Mucosa of descending colon (tissue), 3 donors: ENCODE results near the gene GCSAM. TPM values are rescaled to one million over a fixed set of nuclear protein-coding genes. Genes with fewer than 3 reads are reported as not detected.
A peak's percentile ranks its signal among the peaks of the same experiment; 100 is the strongest.

ENCODE experiments used
- ATAC-seq: fragments of 200-7000 bp; cut with Tn5 transposase; one replicate; pipeline ENCODE4 v1.9.1; 2020; ENCODE audit warnings: mild to moderate bottlenecking, moderate library complexity
- DNase-seq, 3 donors: peaks; one replicate each; pipeline ENCODE4 v3.0.0-alpha.2; 2020
- H3K36me3 ChIP-seq: fragments of 200-600 bp; one replicate; pipeline ENCODE4 v1.8.0; 2021; ENCODE audit warnings: low read depth, mild to moderate bottlenecking
- H3K4me1 ChIP-seq: fragments of 200-600 bp; one replicate; pipeline ENCODE4 v1.8.0; 2021; ENCODE audit warnings: low read depth, mild to moderate bottlenecking
- H3K4me3 ChIP-seq: fragments of 200-600 bp; one replicate; pipeline ENCODE4 v1.8.0; 2021; ENCODE audit warnings: mild to moderate bottlenecking
- H3K9me3 ChIP-seq: fragments of 200-600 bp; one replicate; pipeline ENCODE4 v1.8.0; 2021; ENCODE audit warnings: mild to moderate bottlenecking
- CTCF ChIP-seq: fragments of 200-600 bp; IDR thresholded peaks from one replicate; pipeline ENCODE4 v1.8.0; 2022; ENCODE audit warnings: antibody characterized with exemption, mild to moderate bottlenecking
- intact Hi-C, 2 donors: fragments of 100-400 bp; cut with DNase I in 1 of 2; cut with micrococcal nuclease in 1 of 2; formaldehyde crosslinking; loops; one replicate each; pipeline versions ENCODE4 v1.11.0 to v1.11.1; 2022; cut with DNase I, micrococcal nuclease
- total RNA-seq, 3 donors: library from RNA; stranded (reverse); fragmentation: NEBNext Ultra II Directional in 2 of 3; extraction: Animal tissue kit (Norgen Biotek cat#: 25700) in 2 of 3; gene quantifications; one replicate each; pipeline versions ENCODE4 v1.2.1 to v1.2.4, GENCODE V29; 2021 to 2023
- donor health status: DM: no; HTN: no; CAD: no; lungs with moderate emphysema.
- donor health status: DM: no; HTN: no; CAD: no.
- donor health status: DM: no; HTN: yes; CAD: no.

Gene GCSAM
- total RNA-seq, 3 donors from 2014 or later = 0.36 to 0.41 TPM; not detected in 1

DNA sequence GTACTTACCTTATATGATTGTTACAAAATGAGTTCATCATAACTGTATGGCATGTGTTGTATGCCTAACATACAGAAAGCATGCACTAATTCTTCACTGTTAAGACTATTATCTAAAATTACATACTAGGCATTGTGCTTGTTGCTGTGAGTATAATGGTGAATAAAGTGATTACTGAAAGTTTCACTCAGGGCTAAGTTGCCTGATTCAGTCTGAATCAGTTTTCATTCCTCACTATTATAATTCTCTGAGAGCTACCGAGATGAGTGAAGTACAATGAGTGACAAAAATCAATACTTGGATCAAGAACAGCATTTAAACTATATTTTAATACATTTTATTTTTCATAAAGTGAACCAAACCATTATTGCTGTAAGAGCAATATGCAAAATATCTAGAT, 7.5 kb upstream of the GCSAM start:
- intact Hi-C loops = no loop called here
- no peak for DNase-seq
- H3K36me3 ChIP-seq = no peaks in the 10 kb centered on the region
- H3K9me3 ChIP-seq = no peaks in the 10 kb centered on the region
- H3K4me1 ChIP-seq = no peaks in the 10 kb centered on the region
- no peak for ATAC-seq
- TF ChIP-seq CTCF = no peak
- no peak overlapping the region for H3K4me3 ChIP-seq

GRCh38 chr3:112138219-112138969, 5.3 kb upstream of the GCSAM start:
- H3K9me3 ChIP-seq = no peaks in the 10 kb centered on the region
- DNase-seq (no peak), ATAC-seq (no peak)
- no peaks in the 10 kb centered on the region for H3K36me3 ChIP-seq
- no peak for TF ChIP-seq CTCF
- intact Hi-C loops = no loop called here
- H3K4me3 ChIP-seq = no peak overlapping the region
- H3K4me1 ChIP-seq = peaks cover 8% of the 10 kb centered on the region

DNA sequence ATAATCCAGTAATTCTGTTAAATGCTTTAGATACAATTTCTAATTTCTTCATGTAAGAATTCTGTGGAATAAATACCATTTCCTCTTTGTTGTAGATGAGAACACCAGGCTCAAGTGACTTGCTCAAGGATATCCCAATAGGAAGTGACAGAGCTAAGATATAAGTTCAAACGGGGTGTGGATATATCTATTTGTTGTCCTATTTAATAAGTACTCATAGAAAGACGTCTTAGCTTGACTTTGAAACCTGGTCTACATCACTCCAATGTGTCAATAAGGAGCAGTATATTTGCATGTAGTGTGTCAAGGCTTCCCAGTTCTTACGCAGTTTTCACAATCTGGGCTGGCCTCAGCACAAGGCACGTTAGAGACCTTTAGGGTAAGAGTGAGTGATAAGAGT, 4.7 kb upstream of the GCSAM start:
- no peak for TF ChIP-seq CTCF
- intact Hi-C loops = no loop called here
- Histone ChIP-seq H3K9me3 (no peaks in the 10 kb centered on the region), H3K36me3 (no peaks in the 10 kb centered on the region), H3K4me3 (no peak overlapping the region), H3K4me1 (peaks cover 8% of the 10 kb centered on the region)
- DNase-seq = no peak
- ATAC-seq = no peak

DNA sequence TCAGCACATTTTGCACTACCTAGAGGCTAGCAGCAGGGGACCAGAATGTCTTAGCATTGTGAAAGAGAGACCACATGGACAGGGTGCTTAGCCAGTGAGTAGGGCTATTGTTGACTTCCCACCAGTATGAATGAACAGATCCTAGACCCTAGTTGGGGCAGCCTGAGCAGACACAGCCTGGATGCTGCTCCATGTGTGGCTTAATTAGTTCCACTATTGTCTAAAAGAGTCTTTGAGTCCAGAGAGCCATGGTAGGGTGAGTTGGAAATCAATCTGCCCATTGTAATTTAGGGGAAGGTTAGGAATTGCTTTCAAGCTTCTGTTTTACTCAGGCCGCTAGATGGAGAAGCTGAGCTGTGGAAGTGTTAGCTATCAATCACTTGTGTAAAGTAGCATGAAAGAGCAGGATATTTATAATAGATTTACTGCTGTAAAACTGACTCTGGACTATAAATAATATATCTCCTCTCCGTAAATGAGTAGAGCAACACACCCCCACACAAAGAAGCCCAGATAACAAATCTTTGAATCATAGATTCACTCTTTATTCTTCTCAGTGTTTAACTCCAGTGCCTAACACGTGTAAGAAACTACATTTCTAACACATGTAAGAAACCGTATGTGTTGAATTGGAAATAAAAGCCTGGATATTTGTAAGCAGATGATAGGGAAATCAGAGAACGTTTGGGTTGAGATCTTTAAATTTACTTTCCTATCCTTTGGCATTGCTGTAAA, 4.1 kb upstream of the GCSAM start:
- H3K36me3 ChIP-seq = no peaks in the 10 kb centered on the region
- intact Hi-C loops = no loop called here
- no peak overlapping the region for H3K4me3 ChIP-seq
- H3K9me3 ChIP-seq = no peaks in the 10 kb centered on the region
- peaks cover 8% of the 10 kb centered on the region for H3K4me1 ChIP-seq
- TF ChIP-seq CTCF = peak; percentile 24
- ATAC-seq = peak; percentile 63
- DNase-seq = peak in 1 of 3 donors; percentile 73

DNA sequence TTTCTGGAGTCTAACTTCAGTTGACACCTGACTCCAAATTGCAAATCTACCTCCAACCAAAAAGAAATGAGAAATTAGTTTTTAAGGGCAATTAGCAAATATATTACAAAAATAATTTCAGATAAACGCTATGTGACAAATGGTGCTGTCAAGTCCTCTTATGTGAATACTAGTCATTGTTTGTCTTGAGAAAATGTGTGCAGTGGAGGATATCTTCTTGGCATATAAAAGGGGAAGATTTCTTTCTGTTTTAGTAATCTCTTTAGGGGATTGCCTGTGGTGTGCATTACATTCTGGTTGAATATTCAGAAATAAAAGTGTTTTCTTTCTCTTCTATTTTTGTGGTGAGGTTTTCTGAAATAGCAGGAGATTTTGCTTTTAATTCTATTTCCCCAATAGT, 3.0 kb upstream of the GCSAM start:
- no peak for TF ChIP-seq CTCF
- no peak for DNase-seq
- no peak overlapping the region for H3K4me3 ChIP-seq
- ATAC-seq = no peak
- H3K36me3 ChIP-seq = no peaks in the 10 kb centered on the region
- no peaks in the 10 kb centered on the region for H3K9me3 ChIP-seq
- intact Hi-C loops = no loop called here
- peaks cover 8% of the 10 kb centered on the region for H3K4me1 ChIP-seq
